OCI-LY3 (cell line): ENCODE data around the gene CST9L.

ENCODE experiments used
- H2AFZ ChIP-seq: fragments of 200-600, 300-600 bp; shearing (Covaris generic); 2 replicates; pipeline ENCODE4 v1.6.0; 2014; ENCODE audit warnings: antibody characterized with exemption, low read depth, low read length
- H3K27ac ChIP-seq: fragments of 200-600, 300-600 bp; sonication (generic); 2 replicates; pipeline ENCODE4 v1.5.1; 2014; ENCODE audit warnings: mild to moderate bottlenecking, low read length, moderate library complexity, mixed read lengths
- H3K27me3 ChIP-seq: fragments of 200-600, 300-600 bp; sonication (generic); 2 replicates; pipeline ENCODE4 v1.6.1; 2014; ENCODE audit warnings: low read depth, low read length, mixed read lengths
- H3K36me3 ChIP-seq: fragments of 200-600, 300-600 bp; sonication (generic); replicated peaks from 2 replicates; pipeline ENCODE3; 2014; ENCODE audit warnings: low read depth, low read length, mixed read lengths
- H3K4me1 ChIP-seq: fragments of 300-600, 200-600 bp; sonication (generic); 2 replicates; pipeline ENCODE4 v1.6.1; 2014; ENCODE audit warnings: low read length, mixed read lengths
- H3K4me2 ChIP-seq: fragments of 200-600, 300-600 bp; sonication (generic); 2 replicates; pipeline ENCODE4 v1.6.1; 2014; ENCODE audit warnings: low read length, mixed read lengths
- H3K4me3 ChIP-seq: fragments of 300-600, 200-600 bp; sonication (generic); 2 replicates; pipeline ENCODE4 v1.5.1; 2014; ENCODE audit warnings: antibody characterized with exemption, mild to moderate bottlenecking, low read length, moderate library complexity
- H3K79me2 ChIP-seq: fragments of 300-600, 200-600 bp; shearing (Covaris generic); 2 replicates; pipeline ENCODE4 v1.6.1; 2014; ENCODE audit warnings: mild to moderate bottlenecking, low read length, mixed read lengths
- H3K9ac ChIP-seq: fragments of 300-600, 200-600 bp; shearing (Covaris generic); 2 replicates; pipeline ENCODE4 v1.6.0; 2014; ENCODE audit warnings: mild to moderate bottlenecking, low read length, moderate library complexity
- H3K9me3 ChIP-seq: fragments of 200-600, 300-600 bp; shearing (Covaris generic); 2 replicates; pipeline ENCODE4 v1.6.1; 2014; ENCODE audit warnings: low read length, mixed read lengths; ENCODE audit not compliant: insufficient read depth
- H4K20me1 ChIP-seq: fragments of 200-600, 300-600 bp; sonication (generic); 2 replicates; pipeline ENCODE4 v1.6.1; 2016; ENCODE audit warnings: low read length, mixed read lengths; ENCODE audit not compliant: insufficient read depth
- CTCF ChIP-seq: fragments of 200-600, 300-600 bp; sonication (generic); IDR thresholded peaks from 2 replicates; pipeline ENCODE4 v1.5.1; 2014; ENCODE audit warnings: antibody characterized with exemption, low read length, low read depth
- EZH2phosphoT487 ChIP-seq: fragments of 200-600 bp; shearing (Covaris generic); IDR thresholded peaks from 2 replicates; pipeline ENCODE4 v1.6.1; 2018; ENCODE audit warnings: antibody characterized with exemption, mixed run types, low read depth

CST9L gene

GRCh38 chr20:23528867-23529431 is 39.3 kb downstream of the CST9L start:
- H3K79me2 ChIP-seq = no peaks in the 10 kb centered on the region
- no peak overlapping the region for H3K4me3 ChIP-seq
- H3K36me3 ChIP-seq = peaks cover 3% of the 10 kb centered on the region
- peaks cover 17% of the 10 kb centered on the region for H3K4me1 ChIP-seq
- no peak for TF ChIP-seq EZH2phosphoT487
- TF ChIP-seq CTCF = no peak
- H4K20me1 ChIP-seq = no peaks in the 10 kb centered on the region
- H3K4me2 ChIP-seq = no peak overlapping the region
- H3K27ac ChIP-seq = no peak overlapping the region
- H3K27me3 ChIP-seq = 0 out of 2 replicates have a peak, but pooled peaks cover 5% of the 10 kb centered on the region
- H3K9me3 ChIP-seq = peaks cover 17% of the 10 kb centered on the region
- H2AFZ ChIP-seq = no peak overlapping the region
- H3K9ac ChIP-seq = no peak overlapping the region

GRCh38 chr20:23526850-23527249 is 41.4 kb downstream of the CST9L start:
- no peak overlapping the region for H3K27ac ChIP-seq
- TF ChIP-seq EZH2phosphoT487 = no peak
- no peak for TF ChIP-seq CTCF
- H4K20me1 ChIP-seq = no peaks in the 10 kb centered on the region
- H3K79me2 ChIP-seq = no peaks in the 10 kb centered on the region
- no peak overlapping the region for H2AFZ ChIP-seq
- H3K9me3 ChIP-seq = peaks cover 17% of the 10 kb centered on the region
- peaks cover 3% of the 10 kb centered on the region for H3K36me3 ChIP-seq
- 0 out of 2 replicates have a peak, but pooled peaks cover 4% of the 10 kb centered on the region for H3K27me3 ChIP-seq
- peaks cover 17% of the 10 kb centered on the region for H3K4me1 ChIP-seq
- H3K4me2 ChIP-seq = no peak overlapping the region
- no peak overlapping the region for H3K4me3 ChIP-seq
- no peak overlapping the region for H3K9ac ChIP-seq

DNA sequence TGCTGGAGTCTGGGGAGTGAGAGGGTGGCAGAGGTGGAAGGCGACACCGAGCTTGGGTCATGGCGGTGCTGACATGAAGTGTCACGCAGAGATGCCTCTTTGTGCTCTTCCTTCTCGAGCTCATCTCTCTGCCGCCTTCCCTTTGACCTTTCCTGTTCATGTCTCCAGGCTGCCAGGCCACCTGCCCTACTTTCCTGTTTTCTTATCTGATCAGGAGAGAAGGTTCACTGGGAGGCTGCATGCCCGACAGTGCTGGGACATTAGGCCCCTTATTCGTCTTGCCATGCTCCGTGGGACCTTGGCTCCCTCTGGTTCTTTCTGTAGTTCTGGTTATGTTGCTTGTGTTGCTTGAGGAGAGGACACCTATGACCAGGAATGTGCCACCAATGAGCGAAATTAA is 44.1 kb downstream of the CST9L start:
- Histone ChIP-seq H3K36me3 (no peaks in the 10 kb centered on the region), H2AFZ (no peak overlapping the region), H3K9ac (no peak overlapping the region), H3K27me3 (0 out of 2 replicates have a peak, but pooled peaks cover 4% of the 10 kb centered on the region), H3K4me2 (no peak overlapping the region), H3K27ac (no peak overlapping the region), H3K4me1 (no peaks in the 10 kb centered on the region), H3K9me3 (peaks cover 6% of the 10 kb centered on the region; the same call in 1 of the 2 replicates), H3K4me3 (no peak overlapping the region), H4K20me1 (no peaks in the 10 kb centered on the region), H3K79me2 (no peaks in the 10 kb centered on the region)
- TF ChIP-seq CTCF = no peak
- no peak for TF ChIP-seq EZH2phosphoT487

GRCh38 chr20:23520185-23520584 is 48.1 kb downstream of the CST9L start:
- Histone ChIP-seq H3K4me2 (no peak overlapping the region), H3K79me2 (no peaks in the 10 kb centered on the region), H3K4me3 (no peak overlapping the region), H3K27ac (no peak overlapping the region), H3K36me3 (no peaks in the 10 kb centered on the region), H3K4me1 (no peaks in the 10 kb centered on the region), H3K27me3 (0 out of 2 replicates have a peak, but pooled peaks cover 4% of the 10 kb centered on the region), H3K9ac (no peak overlapping the region), H3K9me3 (no peaks in the 10 kb centered on the region), H2AFZ (no peak overlapping the region), H4K20me1 (no peaks in the 10 kb centered on the region)
- TF ChIP-seq EZH2phosphoT487 (no peak), CTCF (no peak)
